H1 (cell line): ENCODE data around the gene MEF2A. TPM values are rescaled to one million over a fixed set of nuclear protein-coding genes. Genes with fewer than 3 reads are reported as not detected.

Experiments
- CTCF ChIA-PET: fragments of 300-600 bp; sonication (Branson Sonifier 250); formaldehyde crosslinking; loops from one replicate; lab custom pipeline; 2021; ENCODE audit not compliant: partially characterized antibody; lab: Charles Lee
- POLR2A ChIA-PET: fragments of 300-600 bp; sonication (Branson Sonifier 250); formaldehyde crosslinking; loops from one replicate; lab custom pipeline; 2021; ENCODE audit warnings: inconsistent platforms; ENCODE audit not compliant: partially characterized antibody; lab: Charles Lee
- DNase-seq, 2 experiments: peaks; one replicate each; pipeline versions ENCODE4 v3.0.0 to v3.0.0-alpha.2; 2010 to 2022; ENCODE audit warnings: low spot score in 2 of 2, low read depth in 1 of 2, mixed read lengths in 1 of 2
- FAIRE-seq: peaks from 2 replicates; lab custom pipeline; 2011; peaks lifted over from hg19 to GRCh38; lab: Jason Lieb, UNC
- H2AFZ ChIP-seq: 2 replicates; pipeline ENCODE4 v1.8.1; 2012; ENCODE audit warnings: low read length, inconsistent platforms
- H2AK5ac ChIP-seq: 2 replicates; pipeline ENCODE4 v1.6.1; 2013; ENCODE audit warnings: low read depth, low read length
- H2BK120ac ChIP-seq: replicated peaks from 2 replicates; pipeline ENCODE3; 2013; ENCODE audit warnings: low read depth, low read length, inconsistent platforms
- H2BK12ac ChIP-seq: 2 replicates; pipeline ENCODE4 v1.6.1; 2013; ENCODE audit warnings: low read depth, low read length
- H2BK15ac ChIP-seq: 2 replicates; pipeline ENCODE4 v1.6.1; 2013; ENCODE audit warnings: low read length
- H2BK20ac ChIP-seq: 2 replicates; pipeline ENCODE4 v1.6.1; 2013; ENCODE audit warnings: low read length
- H2BK5ac ChIP-seq: 2 replicates; pipeline ENCODE4 v1.6.1; 2013; ENCODE audit warnings: low read depth, low read length
- H3K14ac ChIP-seq: 2 replicates; pipeline ENCODE4 v1.6.1; 2013; ENCODE audit warnings: inconsistent platforms; ENCODE audit not compliant: insufficient read length
- H3K18ac ChIP-seq: 2 replicates; pipeline ENCODE4 v1.6.1; 2013; ENCODE audit warnings: low read length; ENCODE audit errors: extremely low read depth
- H3K23ac ChIP-seq: 2 replicates; pipeline ENCODE4 v1.6.1; 2013; ENCODE audit warnings: inconsistent platforms; ENCODE audit not compliant: insufficient read length
- H3K23me2 ChIP-seq: 2 replicates; pipeline ENCODE4 v1.6.1; 2013; ENCODE audit warnings: low read depth, low read length
- H3K27ac ChIP-seq: 2 replicates; pipeline ENCODE4 v1.6.1; 2011; ENCODE audit warnings: low read depth, low read length, inconsistent platforms
- H3K27me3 ChIP-seq, 4 experiments: replicated peaks in 1 of 4; 1 replicate in 1 of 4; 2 replicates in 3 of 4; pipeline versions ENCODE4 v1.6.1 to v1.8.1; 2011 to 2013; ENCODE audit warnings: low read length in 3 of 4, mild to moderate bottlenecking in 3 of 4, inconsistent platforms in 2 of 4, mixed read lengths in 2 of 4, moderate library complexity in 1 of 4; ENCODE audit not compliant: control insufficient read depth in 3 of 4, insufficient read depth in 3 of 4; ENCODE audit errors: extremely low read depth in 1 of 4
- H3K36me3 ChIP-seq, 4 experiments: 2 replicates each; pipeline versions ENCODE4 v1.6.1 to v1.8.1; 2011 to 2013; ENCODE audit warnings: mild to moderate bottlenecking in 4 of 4, low read length in 3 of 4, moderate library complexity in 2 of 4, control low read depth in 1 of 4, inconsistent platforms in 1 of 4; ENCODE audit not compliant: insufficient read depth in 4 of 4, control insufficient read depth in 2 of 4
- H3K4ac ChIP-seq: replicated peaks from 2 replicates; pipeline ENCODE3; 2013; ENCODE audit warnings: low read length, low read depth, mixed read lengths, inconsistent platforms; ENCODE audit not compliant: insufficient read length
- H3K4me1 ChIP-seq, 4 experiments: replicated peaks in 1 of 4; 1 replicate in 1 of 4; 2 replicates in 3 of 4; pipeline versions ENCODE4 v1.6.1 to v1.8.1; 2011 to 2013; ENCODE audit warnings: low read length in 3 of 4, inconsistent platforms in 2 of 4, mixed read lengths in 1 of 4; ENCODE audit not compliant: insufficient read depth in 4 of 4, control insufficient read depth in 3 of 4
- H3K4me2 ChIP-seq, 2 experiments: 2 replicates each; pipeline versions ENCODE4 v1.6.1 to v1.8.1; 2011 to 2013; ENCODE audit warnings: low read depth in 2 of 2, low read length in 2 of 2, control low read depth in 1 of 2, inconsistent platforms in 1 of 2, mild to moderate bottlenecking in 1 of 2; ENCODE audit not compliant: insufficient read depth in 1 of 2
- H3K4me3 ChIP-seq, 4 experiments: fragments of 200-600, 300-600 bp in 1 of 4; sonication (generic), shearing (Covaris generic), sonication (Bioruptor Twin) in 1 of 4; 2 replicates each; pipeline versions ENCODE4 v1.5.1 to v1.8.1; 2011 to 2016; ENCODE audit warnings: low read length in 4 of 4, low read depth in 3 of 4, control low read depth in 2 of 4, inconsistent platforms in 2 of 4, mild to moderate bottlenecking in 2 of 4, mixed read lengths in 1 of 4, moderate library complexity in 1 of 4; ENCODE audit not compliant: insufficient read depth in 2 of 4; ENCODE audit errors: extremely low read depth in 1 of 4
- H3K56ac ChIP-seq: replicated peaks from 2 replicates; pipeline ENCODE3; 2013; ENCODE audit warnings: low read depth, mild to moderate bottlenecking, mixed read lengths, low read length, inconsistent platforms; ENCODE audit not compliant: insufficient read length
- H3K79me1 ChIP-seq: 2 replicates; pipeline ENCODE4 v1.6.1; 2013; ENCODE audit warnings: low read depth, low read length, control low read depth
- H3K79me2 ChIP-seq, 2 experiments: 2 replicates each; pipeline versions ENCODE4 v1.6.1 to v1.8.1; 2012 to 2013; ENCODE audit warnings: low read length in 2 of 2, mild to moderate bottlenecking in 2 of 2, inconsistent platforms in 1 of 2; ENCODE audit not compliant: insufficient read depth in 2 of 2, control insufficient read depth in 1 of 2
- H3K9ac ChIP-seq, 4 experiments: replicated peaks in 1 of 4; 1 replicate in 1 of 4; 2 replicates in 3 of 4; pipeline versions ENCODE4 v1.6.1 to v1.8.1; 2011 to 2013; ENCODE audit warnings: low read depth in 3 of 4, low read length in 3 of 4, control low read depth in 2 of 4, mild to moderate bottlenecking in 2 of 4, moderate library complexity in 2 of 4, inconsistent platforms in 1 of 4; ENCODE audit errors: extremely low read depth in 1 of 4
- H3K9me3 ChIP-seq, 2 experiments: 2 replicates each; pipeline versions ENCODE4 v1.6.1 to v1.8.1; 2012 to 2013; ENCODE audit warnings: mild to moderate bottlenecking in 2 of 2, moderate library complexity in 2 of 2, control low read depth in 1 of 2, inconsistent platforms in 1 of 2, low read depth in 1 of 2, low read length in 1 of 2, mixed read lengths in 1 of 2; ENCODE audit not compliant: insufficient read depth in 2 of 2
- H4K20me1 ChIP-seq, 2 experiments: replicated peaks in 1 of 2; 2 replicates each; pipeline versions ENCODE3 to v1.8.1; 2011 to 2013; ENCODE audit warnings: inconsistent platforms in 2 of 2, low read length in 2 of 2, mild to moderate bottlenecking in 1 of 2; ENCODE audit not compliant: insufficient read depth in 2 of 2, control insufficient read depth in 1 of 2
- H4K5ac ChIP-seq: 2 replicates; pipeline ENCODE4 v1.6.1; 2013; ENCODE audit warnings: low read length, low read depth, mixed read lengths, inconsistent platforms; ENCODE audit not compliant: insufficient read length
- H4K8ac ChIP-seq: 2 replicates; pipeline ENCODE4 v1.8.0; 2013; ENCODE audit warnings: mild to moderate bottlenecking, moderate library complexity, low read length, inconsistent platforms; ENCODE audit not compliant: insufficient read depth; ENCODE audit errors: extremely low read depth
- H4K91ac ChIP-seq: replicated peaks from 2 replicates; pipeline ENCODE3; 2013; ENCODE audit warnings: low read length, mixed read lengths, inconsistent platforms; ENCODE audit not compliant: insufficient read length
- NRF1 ChIP-seq: IDR thresholded peaks from 2 replicates; pipeline ENCODE4 v1.6.1; 2011; ENCODE audit warnings: mild to moderate bottlenecking, low read depth, low read length, improper control_type of control experiment
- RXRA ChIP-seq: IDR thresholded peaks from 2 replicates; pipeline ENCODE4 v1.6.1; 2011; ENCODE audit warnings: low read depth, mild to moderate bottlenecking, low read length, moderate library complexity; ENCODE audit not compliant: insufficient read depth
- WGBS, 2 experiments: shearing (Covaris generic) in 1 of 2; methylation state at CpG; one replicate each; pipeline versions ENCODE4 v1.1.6 to v1.1.7; 2013 to 2015; ENCODE audit warnings: low lambda C conversion rate in 2 of 2, mixed read lengths in 2 of 2, inconsistent platforms in 1 of 2, low coverage in 1 of 2, missing lambda C conversion rate in 1 of 2; ENCODE audit not compliant: insufficient replicate concordance in 2 of 2, insufficient coverage in 1 of 2, insufficient read length in 1 of 2; ENCODE audit errors: extremely low coverage in 1 of 2, missing lambda C conversion rate in 1 of 2; 5-methylcytosine and 5-hydroxymethylcytosine counted together
- polyA plus RNA-seq, 7 experiments: library from polyadenylated mRNA; depleted of rRNA in 3 of 7; stranded (reverse) in 5 of 7; unstranded in 2 of 7; fragments of >200 nt in 5 of 7; fragments of 200-250 nt in 2 of 7; gene quantifications; 1 replicate in 5 of 7; 2 replicates in 1 of 7; 4 replicates in 1 of 7; pipeline versions ENCODE4 v1.2.1 to v1.2.3, GENCODE V29; 2011 to 2013; ENCODE audit warnings: missing spikeins in 2 of 7, mixed read lengths in 2 of 7
- total RNA-seq: library from RNA; stranded (reverse); fragmentation: NEBNext Ultra II Directional; extraction: Animal tissue kit (Norgen Biotek cat#: 25700); gene quantifications from 2 replicates; pipeline ENCODE4 v1.2.1, GENCODE V29; 2021
- TF ChIP-seq, protein P1 (sequence below): IDR thresholded peaks from 2 replicates; pipeline ENCODE4 v1.6.1; 2011; ENCODE audit warnings: low read length, improper control_type of control experiment
- TF ChIP-seq, protein P2 (sequence below): IDR thresholded peaks from 2 replicates; pipeline ENCODE4 v1.6.1; 2012; ENCODE audit warnings: low read length, inconsistent platforms

MEF2A gene
- total and polyA plus RNA-seq, 2 of the 8 experiments (the other 6 are each of a cell fraction or from before 2014, with no cell fraction given), result 15.6 to 22.5 TPM

DNA sequence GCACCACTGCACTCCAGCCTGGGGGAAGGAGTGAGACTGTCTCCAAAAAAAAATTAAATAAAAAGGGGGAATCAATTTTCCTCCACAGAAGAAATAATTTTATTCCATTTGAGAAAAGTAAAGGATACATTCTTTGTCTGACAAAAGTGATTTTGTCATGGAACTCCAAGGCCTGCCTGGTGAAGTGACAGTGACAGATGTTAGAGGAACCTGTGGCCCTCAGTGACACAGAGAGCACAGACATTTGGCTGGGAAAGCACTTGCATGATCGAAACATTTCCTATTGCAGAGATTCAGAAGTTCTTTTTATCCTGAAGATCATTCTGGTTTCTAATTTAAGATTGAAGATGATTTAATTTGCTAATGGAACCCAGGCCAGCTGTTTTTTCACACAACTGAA, 161.5 kb downstream of the MEF2A start:
- H2BK20ac ChIP-seq, result no peak overlapping the region
- no peak overlapping the region for H2BK15ac ChIP-seq
- 90% methylated on average over 1 of the region's 1 CpG; no CpG with 5 or more reads in 1 of the 2 experiments for WGBS, 2 experiments
- peaks cover 4 to 23% (median 6%) of the 10 kb centered on the region in 4 experiments; a peak in 5 of 7 replicates for H3K4me1 ChIP-seq
- H3K14ac ChIP-seq, result no peak overlapping the region
- no peak for TF ChIP-seq NRF1
- TF ChIP-seq, protein P1, sequence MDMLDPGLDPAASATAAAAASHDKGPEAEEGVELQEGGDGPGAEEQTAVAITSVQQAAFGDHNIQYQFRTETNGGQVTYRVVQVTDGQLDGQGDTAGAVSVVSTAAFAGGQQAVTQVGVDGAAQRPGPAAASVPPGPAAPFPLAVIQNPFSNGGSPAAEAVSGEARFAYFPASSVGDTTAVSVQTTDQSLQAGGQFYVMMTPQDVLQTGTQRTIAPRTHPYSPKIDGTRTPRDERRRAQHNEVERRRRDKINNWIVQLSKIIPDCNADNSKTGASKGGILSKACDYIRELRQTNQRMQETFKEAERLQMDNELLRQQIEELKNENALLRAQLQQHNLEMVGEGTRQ, result no peak
- TF ChIP-seq, protein P2, sequence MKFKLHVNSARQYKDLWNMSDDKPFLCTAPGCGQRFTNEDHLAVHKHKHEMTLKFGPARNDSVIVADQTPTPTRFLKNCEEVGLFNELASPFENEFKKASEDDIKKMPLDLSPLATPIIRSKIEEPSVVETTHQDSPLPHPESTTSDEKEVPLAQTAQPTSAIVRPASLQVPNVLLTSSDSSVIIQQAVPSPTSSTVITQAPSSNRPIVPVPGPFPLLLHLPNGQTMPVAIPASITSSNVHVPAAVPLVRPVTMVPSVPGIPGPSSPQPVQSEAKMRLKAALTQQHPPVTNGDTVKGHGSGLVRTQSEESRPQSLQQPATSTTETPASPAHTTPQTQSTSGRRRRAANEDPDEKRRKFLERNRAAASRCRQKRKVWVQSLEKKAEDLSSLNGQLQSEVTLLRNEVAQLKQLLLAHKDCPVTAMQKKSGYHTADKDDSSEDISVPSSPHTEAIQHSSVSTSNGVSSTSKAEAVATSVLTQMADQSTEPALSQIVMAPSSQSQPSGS, result no peak
- no peak for TF ChIP-seq RXRA
- TF ChIP-seq, all 59 proteins: peak for 0
- Histone ChIP-seq H3K79me1 (0 out of 2 replicates have a peak, but pooled peaks cover 2% of the 10 kb centered on the region), H3K27me3 (peaks cover 0 to 7% (median 2%) of the 10 kb centered on the region in 4 experiments; a peak in 4 of 7 replicates), H2AFZ (no peak overlapping the region), H3K27ac (no peak overlapping the region), H3K79me2 (no peaks in the 10 kb centered on the region), H3K56ac (no peak overlapping the region), H3K4ac (no peak overlapping the region), H3K23me2 (peaks cover 3% of the 10 kb centered on the region; the same call in 1 of the 2 replicates), H4K91ac (no peak overlapping the region), H2BK12ac (no peak overlapping the region), H2BK120ac (no peak overlapping the region), H4K5ac (no peak overlapping the region), H3K36me3 (peaks cover 4 to 9% (median 5%) of the 10 kb centered on the region in 4 experiments; a peak in 7 of 8 replicates), H3K4me2 (no peak overlapping the region), H3K18ac (no peak overlapping the region), H3K9ac (no peak overlapping the region), H4K8ac (no peak overlapping the region), H3K9me3 (peaks cover 4 to 12% of the 10 kb centered on the region in 2 experiments; a peak in 3 of 4 replicates), H3K23ac (no peak overlapping the region), H2AK5ac (no peak overlapping the region), H3K4me3 (no peak overlapping the region), H4K20me1 (peaks cover 0 to 5% of the 10 kb centered on the region in 2 experiments), H2BK5ac (no peak overlapping the region)
- ChIA-PET POLR2A (no interaction called here), CTCF (interaction anchor here (1.4 to 3.9 kb wide), 2 partner anchors 24 to 177 kb away, joined by 3 to 34 read pairs; no protein-coding TSS in a partner anchor)
- DNase-seq (no peak), FAIRE-seq (no peak)
